ENCODE measurements around the gene MRPL3. TPM values are rescaled to one million over a fixed set of nuclear protein-coding genes. Genes with fewer than 3 reads are reported as not detected.

Gene MRPL3
- total and polyA plus RNA-seq, 3 donors from 2014 or later = 66.3 to 104 (median 86.2) TPM

GRCh38 chr3:131518680-131519079 is 15.9 kb upstream of the MRPL3 start:
- no peak overlapping the region for H3K4me3 ChIP-seq
- no peak overlapping the region for H3K27ac ChIP-seq
- TF ChIP-seq POLR2A (IDR thresholded peaks at IDR 0.05) (no peak), CTCF (IDR thresholded peaks at IDR 0.05) (no peak)
- no peak for DNase-seq
- H3K27me3 ChIP-seq = no peaks in the 10 kb centered on the region
- H3K36me3 ChIP-seq (ENCODE audit: low read depth, missing control alignments) = no peaks in the 10 kb centered on the region
- WGBS, 2 donors = 80 to 84% methylated on average over 7 of the region's 7 CpGs
- H3K4me1 ChIP-seq = no peaks in the 10 kb centered on the region
- H3K9me3 ChIP-seq = no peaks in the 10 kb centered on the region
- intact Hi-C loops (cut with DNase I; ENCODE audit: low total_unique reads) = no loop called here

GRCh38 chr3:131505421-131505820 is 2.6 kb upstream of the MRPL3 start:
- TF ChIP-seq CTCF (IDR thresholded peaks at IDR 0.05) (no peak), POLR2A (IDR thresholded peaks at IDR 0.05) (no peak)
- intact Hi-C loops (cut with DNase I; ENCODE audit: low total_unique reads) = no loop called here

GRCh38 chr3:131503320-131503635 is 507 bp upstream of the MRPL3 start:
- intact Hi-C loops (cut with DNase I; ENCODE audit: low total_unique reads) = no loop called here
- no peak for TF ChIP-seq CTCF (IDR thresholded peaks at IDR 0.05)
- no peak for TF ChIP-seq POLR2A (IDR thresholded peaks at IDR 0.05)
- Histone ChIP-seq H3K4me3 (peak overlapping the region; percentile 81 to 99), H3K36me3 (ENCODE audit: low read depth, missing control alignments) (no peaks in the 10 kb centered on the region), H3K4me1 (peaks cover 12% of the 10 kb centered on the region), H3K27me3 (no peaks in the 10 kb centered on the region), H3K9me3 (no peaks in the 10 kb centered on the region), H3K27ac (peak overlapping the region; percentile 78 to 82)
- no peak for DNase-seq

More at GRCh38 chr3:131505421-131505820, 2.6 kb upstream of the MRPL3 start:
- Histone ChIP-seq H3K27me3 (no peaks in the 10 kb centered on the region), H3K4me1 (peaks cover 12% of the 10 kb centered on the region), H3K36me3 (ENCODE audit: low read depth, missing control alignments) (no peaks in the 10 kb centered on the region), H3K4me3 (no peak overlapping the region), H3K27ac (no peak overlapping the region), H3K9me3 (no peaks in the 10 kb centered on the region)
- DNase-seq = no peak
- 77 to 85% methylated on average over 4 of the region's 4 CpGs for WGBS, 2 donors

GRCh38 chr3:131501949-131502348 is 822 bp downstream of the MRPL3 start:
- Histone ChIP-seq H3K27ac (peak overlapping the region; percentile 78 to 82), H3K27me3 (no peaks in the 10 kb centered on the region), H3K4me3 (peak overlapping the region; percentile 81 to 99), H3K4me1 (peaks cover 12% of the 10 kb centered on the region), H3K36me3 (ENCODE audit: low read depth, missing control alignments) (no peaks in the 10 kb centered on the region), H3K9me3 (no peaks in the 10 kb centered on the region)
- DNase-seq = no peak
- intact Hi-C loops (cut with DNase I; ENCODE audit: low total_unique reads) = no loop called here
- no peak for TF ChIP-seq POLR2A (IDR thresholded peaks at IDR 0.05)
- TF ChIP-seq CTCF (IDR thresholded peaks at IDR 0.05) = no peak
- WGBS, 2 donors = 25 to 30% methylated on average over 2 of the region's 2 CpGs

- Histone ChIP-seq H3K36me3 (ENCODE audit: low read depth, missing control alignments) (no peaks in the 10 kb centered on the region), H3K4me3 (no peak overlapping the region), H3K27me3 (no peaks in the 10 kb centered on the region), H3K27ac (no peak overlapping the region), H3K9me3 (no peaks in the 10 kb centered on the region), H3K4me1 (no peaks in the 10 kb centered on the region)
- WGBS, 2 donors = 93 to 94% methylated on average over 1 of the region's 1 CpG
- TF ChIP-seq POLR2A (IDR thresholded peaks at IDR 0.05) (no peak), CTCF (IDR thresholded peaks at IDR 0.05) (no peak)
- intact Hi-C loops (cut with DNase I; ENCODE audit: low total_unique reads) = no loop called here
- no peak for DNase-seq
These were observed 8.1 kb downstream of the MRPL3 start for GRCh38 chr3:131494706-131495105.
